OCI-LY7 (cell line): ENCODE measurements around the gene CREB5.

Experiments used
- CTCF ChIP-seq: fragments of 200-600 bp; sonication (generic); conservative IDR thresholded peaks from 2 replicates; pipeline ENCODE4 v1.5.1; 2014; ENCODE audit warnings: mild to moderate bottlenecking, antibody characterized with exemption, low read length, moderate library complexity, mixed read lengths
- EZH2phosphoT487 ChIP-seq: fragments of 200-600 bp; sonication (generic); IDR thresholded peaks from 2 replicates; pipeline ENCODE4 v1.6.1; 2018; ENCODE audit warnings: low read depth, borderline replicate concordance, mild to moderate bottlenecking, mixed run types, antibody characterized with exemption, low read length, moderate library complexity, mixed read lengths

GRCh38 chr7:28483908-28484605 is 71.7 kb downstream of the CREB5 start:
- TF ChIP-seq CTCF (no peak), EZH2phosphoT487 (no peak)
